Stomach (tissue), 9 donors: ENCODE results near the gene TCF21. TPM values are rescaled to one million over a fixed set of nuclear protein-coding genes. Genes with fewer than 3 reads are reported as not detected.

ENCODE experiments used
- DNase-seq, 2 donors: peaks; one replicate each; pipeline versions ENCODE4 v3.0.0 to v3.0.0-alpha.2; 2013 to 2019
- H3K27ac ChIP-seq, 5 donors: fragments of 200-600 bp in 4 of 5; sonication (generic) in 4 of 5; one replicate each; pipeline ENCODE4 v1.5.1; 2013 to 2019; ENCODE audit warnings: mild to moderate bottlenecking in 1 of 5, moderate library complexity in 1 of 5
- H3K27me3 ChIP-seq, 3 donors: fragments of 200-600 bp; sonication (generic); one replicate each; pipeline ENCODE4 v1.5.1; 2017 to 2019; ENCODE audit warnings: mixed run types in 1 of 3
- H3K36me3 ChIP-seq, 4 donors: fragments of 200-600 bp; sonication (generic); 1 replicate in 3 of 4; 2 replicates in 1 of 4; pipeline ENCODE4 v1.5.1; 2016 to 2019
- H3K4me1 ChIP-seq, 4 donors: fragments of 200-600 bp; sonication (generic); one replicate each; pipeline ENCODE4 v1.5.1; 2016 to 2019
- H3K4me3 ChIP-seq, 4 donors: fragments of 200-600 bp; sonication (generic) in 3 of 4; one replicate each; pipeline ENCODE4 v1.5.1; 2016 to 2019; ENCODE audit warnings: mild to moderate bottlenecking in 1 of 4
- H3K9me3 ChIP-seq, 4 donors: fragments of 200-600 bp; sonication (generic); one replicate each; pipeline ENCODE4 v1.5.1; 2016 to 2019
- EP300 ChIP-seq: sonication (generic); formaldehyde crosslinking; IDR thresholded peaks from one replicate; pipeline ENCODE4 v1.6.1; 2017; ENCODE audit warnings: antibody characterized with exemption
- POLR2A ChIP-seq, 4 donors: fragments of 450-650 bp; IDR thresholded peaks; one replicate each; pipeline ENCODE4 v1.6.1; 2016; ENCODE audit warnings: antibody characterized with exemption in 4 of 4, control low read depth in 2 of 4, mild to moderate bottlenecking in 1 of 4, moderate library complexity in 1 of 4
- POLR2AphosphoS5 ChIP-seq, 3 donors: sonication (generic); formaldehyde crosslinking; IDR thresholded peaks; one replicate each; pipeline ENCODE4 v1.6.1; 2016; ENCODE audit warnings: antibody characterized with exemption in 3 of 3
- WGBS, 5 donors: extraction: QIAGEN DNeasy Blood & Tissue Kit in 3 of 5; methylation state at CpG; one replicate each; pipeline versions ENCODE4 v1.1.5 to v1.1.7; 2013 to 2018; 5-methylcytosine and 5-hydroxymethylcytosine counted together
- intact Hi-C: fragments of 100-400 bp; cut with DNase I; formaldehyde crosslinking; loops from one replicate; pipeline ENCODE4 v1.15.1; 2023; ENCODE audit warnings: low total_unique reads
- polyA plus RNA-seq, 3 donors: library from polyadenylated mRNA; stranded (reverse); fragments of 200-250 nt; gene quantifications; one replicate each; pipeline ENCODE4 v1.2.3, GENCODE V29; 2013
- total RNA-seq, 5 donors: library from RNA; depleted of rRNA; stranded (reverse); fragments of >200 nt; gene quantifications; one replicate each; pipeline versions ENCODE4 v1.1.0 to v1.2.3, GENCODE V29; 2014 to 2016
- TF ChIP-seq, protein P1 (sequence below), 7 experiments: fragments of 450-650 bp in 4 of 7; fragments of 200-600 bp in 3 of 7; sonication (generic) in 3 of 7; IDR thresholded peaks; one replicate each; pipeline ENCODE4 v1.5.1; 2016 to 2019; ENCODE audit warnings: antibody characterized with exemption in 7 of 7, control low read depth in 2 of 7, mild to moderate bottlenecking in 1 of 7
- donor health status: healthy with polysubstance abuse.
- donor health status: Bipolar disorder and iron deficiency.
- donor health status: healthy.

Gene TCF21
- total and polyA plus RNA-seq, 8 donors, result 3.2 to 43.0 (median 16.3) TPM

DNA sequence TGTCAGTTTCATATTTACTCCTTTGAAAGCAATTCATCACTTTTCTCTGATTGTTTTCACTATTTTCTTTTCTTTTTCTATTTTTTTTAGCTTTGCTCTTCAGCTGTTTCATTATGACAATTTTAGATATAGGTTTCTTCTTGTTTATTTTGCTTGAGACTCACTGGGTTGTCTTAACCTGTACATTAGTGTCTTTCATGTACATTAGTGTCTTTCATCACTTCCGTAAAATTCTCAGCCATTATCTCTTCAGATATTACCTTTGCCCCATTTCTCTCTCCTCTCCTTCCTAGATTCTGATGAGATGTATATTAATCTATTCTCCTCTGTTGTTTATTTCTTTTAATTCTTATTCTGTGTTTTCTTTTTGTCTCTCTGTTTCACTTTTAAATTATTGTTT is 49.6 kb downstream of the TCF21 start:
- Histone ChIP-seq H3K27me3 (no peaks in the 10 kb centered on the region), H3K4me3 (no peak overlapping the region), H3K36me3 (no peaks in the 10 kb centered on the region), H3K4me1 (no peaks in the 10 kb centered on the region), H3K9me3 (peaks cover 0 to 6% (median 2%) of the 10 kb centered on the region in 4 donors), H3K27ac (no peak overlapping the region)
- no peak for DNase-seq
- 78 to 96% (median 90%) methylated on average over 1 of the region's 1 CpG for WGBS, 5 donors
- TF ChIP-seq EP300 (no peak), POLR2AphosphoS5 (IDR thresholded peaks at IDR 0.05) (no peak), POLR2A (IDR thresholded peaks at IDR 0.05) (no peak)
- TF ChIP-seq, protein P1, sequence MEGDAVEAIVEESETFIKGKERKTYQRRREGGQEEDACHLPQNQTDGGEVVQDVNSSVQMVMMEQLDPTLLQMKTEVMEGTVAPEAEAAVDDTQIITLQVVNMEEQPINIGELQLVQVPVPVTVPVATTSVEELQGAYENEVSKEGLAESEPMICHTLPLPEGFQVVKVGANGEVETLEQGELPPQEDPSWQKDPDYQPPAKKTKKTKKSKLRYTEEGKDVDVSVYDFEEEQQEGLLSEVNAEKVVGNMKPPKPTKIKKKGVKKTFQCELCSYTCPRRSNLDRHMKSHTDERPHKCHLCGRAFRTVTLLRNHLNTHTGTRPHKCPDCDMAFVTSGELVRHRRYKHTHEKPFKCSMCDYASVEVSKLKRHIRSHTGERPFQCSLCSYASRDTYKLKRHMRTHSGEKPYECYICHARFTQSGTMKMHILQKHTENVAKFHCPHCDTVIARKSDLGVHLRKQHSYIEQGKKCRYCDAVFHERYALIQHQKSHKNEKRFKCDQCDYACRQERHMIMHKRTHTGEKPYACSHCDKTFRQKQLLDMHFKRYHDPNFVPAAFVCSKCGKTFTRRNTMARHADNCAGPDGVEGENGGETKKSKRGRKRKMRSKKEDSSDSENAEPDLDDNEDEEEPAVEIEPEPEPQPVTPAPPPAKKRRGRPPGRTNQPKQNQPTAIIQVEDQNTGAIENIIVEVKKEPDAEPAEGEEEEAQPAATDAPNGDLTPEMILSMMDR (IDR thresholded peaks at IDR 0.05), result no peak
- intact Hi-C loops, result no loop called here

DNA sequence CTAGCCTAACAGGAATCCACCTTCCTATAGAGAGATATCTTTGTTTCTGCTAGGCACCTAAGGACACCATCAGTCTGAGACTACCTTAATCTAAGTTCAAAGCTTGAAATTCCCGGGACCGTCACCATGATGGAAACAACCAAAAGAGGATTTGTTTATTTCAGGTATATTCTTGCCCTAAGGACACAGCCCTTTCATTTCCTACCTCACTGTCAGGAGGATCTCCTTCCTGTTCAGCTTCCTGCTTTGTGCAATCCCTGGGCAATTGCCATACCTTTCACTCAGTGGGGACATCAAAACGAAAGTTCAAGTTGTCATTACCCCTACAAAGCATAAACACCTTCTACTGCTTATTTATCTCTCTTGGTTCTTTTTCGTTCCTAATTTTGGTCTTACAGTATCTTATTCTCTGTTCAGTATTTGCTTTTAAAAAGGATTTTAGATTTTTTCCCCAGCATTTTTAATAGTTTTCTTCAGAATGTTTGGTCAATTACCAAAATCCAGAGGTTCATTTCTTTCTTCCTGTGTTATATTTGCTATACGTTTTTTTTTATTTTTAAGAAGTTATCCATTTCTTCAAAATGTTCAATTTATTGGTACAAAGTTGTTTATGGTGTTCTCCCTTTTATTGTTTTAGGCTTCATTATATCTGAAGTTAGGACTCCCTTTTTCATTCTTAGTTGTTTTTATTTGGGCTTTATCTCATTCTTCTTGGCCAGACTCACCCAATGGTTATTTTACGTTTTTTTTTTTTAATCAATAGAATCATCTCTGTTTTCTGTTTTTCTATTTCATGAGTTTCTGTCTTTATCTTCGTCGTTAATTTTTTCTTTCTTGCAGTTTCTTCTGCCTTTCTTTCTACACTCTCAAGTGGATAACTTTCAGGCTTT is 51.1 kb downstream of the TCF21 start:
- no peaks in the 10 kb centered on the region for H3K9me3 ChIP-seq
- H3K36me3 ChIP-seq, result no peaks in the 10 kb centered on the region
- intact Hi-C loops, result no loop called here
- H3K27me3 ChIP-seq, result no peaks in the 10 kb centered on the region
- H3K4me3 ChIP-seq, result no peak overlapping the region
- no peaks in the 10 kb centered on the region for H3K4me1 ChIP-seq
- TF ChIP-seq, protein P1 (IDR thresholded peaks at IDR 0.05), result no peak
- TF ChIP-seq POLR2A (IDR thresholded peaks at IDR 0.05) (no peak), POLR2AphosphoS5 (IDR thresholded peaks at IDR 0.05) (no peak), EP300 (no peak)
- no peak overlapping the region for H3K27ac ChIP-seq
- DNase-seq, result no peak
- 76 to 79% (median 77%) methylated on average over 8 of the region's 8 CpGs for WGBS, 5 donors

Other genes starting within 250 kb of the TCF21 start
- 10 to 100 TPM in 2 of 5 donors, 1 to 10 TPM in 1, under 1 TPM in 2; 0.29 to 67.7 (median 6.5) TPM for gene TBPL1, start 64.1 kb downstream of the TCF21 start, total RNA-seq
- gene TBPL1, start 64.1 kb downstream of the TCF21 start, polyA plus RNA-seq, result 10 to 100 TPM; 23.1 to 29.6 (median 26.1) TPM
- 10 to 100 TPM in 2 of 5 donors, 1 to 10 TPM in 2, not detected in 1; 6.8 to 23.7 (median 10.0) TPM for gene SLC2A12, start 163.5 kb downstream of the TCF21 start, total RNA-seq
- 1 to 10 TPM; 1.5 to 3.7 (median 3.1) TPM for gene SLC2A12, start 163.5 kb downstream of the TCF21 start, polyA plus RNA-seq